AG04449 (cell line): ENCODE data around the gene PLAU.
"Not testable (repeated sequence)": the region's sequence is repeated elsewhere in the genome, so short reads cannot be mapped to it uniquely, and the experiment has no call there.

Source experiments
- CTCF ChIA-PET: fragments of 350-600 bp; formaldehyde crosslinking; extraction: SDS; loops from one replicate; lab custom pipeline; 2021; ENCODE audit warnings: antibody characterized with exemption; lab: Yijun Ruan, JAX
- POLR2A ChIA-PET: fragments of 400-600, 350-600 bp; formaldehyde crosslinking; extraction: SDS; loops from one replicate; lab custom pipeline; 2020; ENCODE audit warnings: antibody characterized with exemption, inconsistent platforms; lab: Yijun Ruan, JAX
- DNase-seq: peaks from one replicate; pipeline ENCODE4 v3.0.0-alpha.2; 2010; ENCODE audit warnings: low read depth, low spot score
- H3K4me3 ChIP-seq: 2 replicates; pipeline ENCODE4 v1.5.1; 2011; ENCODE audit warnings: low read depth, mild to moderate bottlenecking, control low read depth, low read length
- CTCF ChIP-seq: IDR thresholded peaks from one replicate; pipeline ENCODE4 v1.5.1; 2011; ENCODE audit warnings: mild to moderate bottlenecking, moderate library complexity, low read length, control low read depth, inconsistent platforms; ENCODE audit not compliant: insufficient read depth; ENCODE audit errors: missing control alignments

The PLAU gene

GRCh38 chr10:73887294-73888039 lies 23.5 kb upstream of the PLAU start:
- peak overlapping the region; percentile 33 for H3K4me3 ChIP-seq
- DNase-seq, result peak; percentile 72
- POLR2A ChIA-PET, result interaction anchor here (0.7 to 5.7 kb wide), 12 partner anchors 12 to 112 kb away, joined by 3 to 58 read pairs (median 3); partner anchors contain the start of gene VCL
- CTCF ChIA-PET, result interaction anchor here (0.6 to 24.3 kb wide), 33 partner anchors 9 to 355 kb away, joined by 3 to 806 read pairs (median 8); partner anchors contain the start of gene VCL
- no peak for TF ChIP-seq CTCF

- ChIA-PET POLR2A (interaction anchor here (0.7 to 5.7 kb wide), 10 partner anchors 10 to 111 kb away, joined by 3 to 58 read pairs (median 4); partner anchors contain the start of gene VCL), CTCF (interaction anchor here (0.7 to 24.3 kb wide), 14 partner anchors 10 to 354 kb away, joined by 3 to 806 read pairs (median 26); no protein-coding TSS in a partner anchor)
- TF ChIP-seq CTCF, result no peak
- no peak for DNase-seq
- H3K4me3 ChIP-seq, result no peak overlapping the region
Measured at GRCh38 chr10:73888514-73888913, 22.4 kb upstream of the PLAU start.

- no peak overlapping the region for H3K4me3 ChIP-seq
- CTCF ChIA-PET, result interaction anchor here (1.1 to 24.3 kb wide), 10 partner anchors 10 to 192 kb away, joined by 4 to 806 read pairs (median 34); no protein-coding TSS in a partner anchor
- peak; percentile 64 for DNase-seq
- POLR2A ChIA-PET, result interaction anchor here (0.7 to 5.7 kb wide), 8 partner anchors 9 to 110 kb away, joined by 3 to 58 read pairs (median 6); partner anchors contain the start of gene VCL
- TF ChIP-seq CTCF, result no peak
Measured at GRCh38 chr10:73889014-73889413, 21.9 kb upstream of the PLAU start.

GRCh38 chr10:73889416-73889815 lies 21.5 kb upstream of the PLAU start:
- POLR2A ChIA-PET, result interaction anchor here (0.6 to 5.7 kb wide), 7 partner anchors 9 to 110 kb away, joined by 3 to 58 read pairs (median 7); partner anchors contain the start of gene VCL
- DNase-seq, H3K4me3 ChIP-seq: not testable (repeated sequence)
- CTCF ChIA-PET, result interaction anchor here (1.1 to 24.3 kb wide), 10 partner anchors 10 to 191 kb away, joined by 3 to 806 read pairs (median 34); no protein-coding TSS in a partner anchor

- ChIA-PET CTCF (interaction anchor here (1.1 to 24.3 kb wide), 7 partner anchors 9 to 183 kb away, joined by 3 to 806 read pairs (median 20); no protein-coding TSS in a partner anchor), POLR2A (interaction anchor here (0.6 to 5.7 kb wide), 3 partner anchors 17 to 110 kb away, joined by 3 to 58 read pairs (median 31); no protein-coding TSS in a partner anchor)
- DNase-seq, result no peak
- H3K4me3 ChIP-seq, result no peak overlapping the region
- TF ChIP-seq CTCF, result no peak
Measured at GRCh38 chr10:73890261-73890660, 20.7 kb upstream of the PLAU start.

- H3K4me3 ChIP-seq, DNase-seq: not testable (repeated sequence)
- POLR2A ChIA-PET, result interaction anchor here (0.6 to 5.7 kb wide), 2 partner anchors 50 to 109 kb away, joined by 3 to 31 read pairs; no protein-coding TSS in a partner anchor
- CTCF ChIA-PET, result interaction anchor here (1.0 to 24.3 kb wide), 6 partner anchors 9 to 183 kb away, joined by 3 to 806 read pairs (median 12); no protein-coding TSS in a partner anchor
Measured at GRCh38 chr10:73890830-73891229, 20.1 kb upstream of the PLAU start.

GRCh38 chr10:73891540-73891939 lies 19.4 kb upstream of the PLAU start:
- POLR2A ChIA-PET, result interaction anchor here (0.6 kb wide), 1 partner anchor 15 kb away, joined by 4 read pairs; no protein-coding TSS in a partner anchor
- no peak for TF ChIP-seq CTCF
- H3K4me3 ChIP-seq, result no peak overlapping the region
- no peak for DNase-seq
- CTCF ChIA-PET, result interaction anchor here (1.0 to 24.3 kb wide), 5 partner anchors 8 to 182 kb away, joined by 3 to 806 read pairs (median 20); no protein-coding TSS in a partner anchor
